HG02885 (cell line): ENCODE results near the gene SLC2A13.

Experiments used
- ATAC-seq: cut with Tn5 transposase; IDR thresholded peaks from one replicate; pipeline ENCODE4 v1.9.1; 2021; ENCODE audit warnings: mild to moderate bottlenecking; ENCODE audit not compliant: unreplicated experiment, poor library complexity

Gene SLC2A13

GRCh38 chr12:40105515-40106201 is at the start of gene SLC2A13:
Gene SLC2A13, minus strand, starts transcription at chr12:40106081. Its CDS starts 273 bp downstream, at chr12:40105808.
- peak; percentile 87 for ATAC-seq

- no peak for ATAC-seq
Measured at GRCh38 chr12:40154381-40154780, 48.5 kb upstream of the SLC2A13 start.

GRCh38 chr12:40153432-40153831 is 47.6 kb upstream of the SLC2A13 start:
- no peak for ATAC-seq

- peak; percentile 78 for ATAC-seq
Measured at GRCh38 chr12:40152783-40153383, 47.0 kb upstream of the SLC2A13 start.

- ATAC-seq: no peak
Measured at GRCh38 chr12:40149673-40150260, 43.9 kb upstream of the SLC2A13 start.

GRCh38 chr12:40146800-40147797 is 41.2 kb upstream of the SLC2A13 start:
- no peak for ATAC-seq

- no peak for ATAC-seq
Measured at GRCh38 chr12:40145896-40146295, 40.0 kb upstream of the SLC2A13 start.

GRCh38 chr12:40144023-40144422 is 38.1 kb upstream of the SLC2A13 start:
- ATAC-seq: no peak

- ATAC-seq: no peak
Measured at GRCh38 chr12:40142001-40142744, 36.3 kb upstream of the SLC2A13 start.

- no peak for ATAC-seq
Measured at GRCh38 chr12:40138526-40138925, 32.6 kb upstream of the SLC2A13 start.

- ATAC-seq: peak; percentile 94
Measured at GRCh38 chr12:40137252-40137651, 31.4 kb upstream of the SLC2A13 start.

GRCh38 chr12:40127408-40127807 is 21.5 kb upstream of the SLC2A13 start:
- ATAC-seq: no peak

- ATAC-seq: no peak
Measured at GRCh38 chr12:40123496-40123895, 17.6 kb upstream of the SLC2A13 start.

GRCh38 chr12:40122842-40123241 is 17.0 kb upstream of the SLC2A13 start:
- ATAC-seq: no peak

- peak; percentile 97 for ATAC-seq
Measured at GRCh38 chr12:40117818-40118217, 11.9 kb upstream of the SLC2A13 start.

GRCh38 chr12:40110586-40110985 is 4.7 kb upstream of the SLC2A13 start:
- no peak for ATAC-seq

- ATAC-seq: no peak
Measured at GRCh38 chr12:40107803-40108620, 2.1 kb upstream of the SLC2A13 start.

GRCh38 chr12:40107098-40107802 is 1.4 kb upstream of the SLC2A13 start:
- ATAC-seq: peak; percentile 46
